ENCODE measurements around the gene KATNBL1. TPM values are rescaled to one million over a fixed set of nuclear protein-coding genes. Genes with fewer than 3 reads are reported as not detected.

The KATNBL1 gene
- total and polyA plus RNA-seq, 10 donors, result 18.4 to 86.3 (median 43.5) TPM

DNA sequence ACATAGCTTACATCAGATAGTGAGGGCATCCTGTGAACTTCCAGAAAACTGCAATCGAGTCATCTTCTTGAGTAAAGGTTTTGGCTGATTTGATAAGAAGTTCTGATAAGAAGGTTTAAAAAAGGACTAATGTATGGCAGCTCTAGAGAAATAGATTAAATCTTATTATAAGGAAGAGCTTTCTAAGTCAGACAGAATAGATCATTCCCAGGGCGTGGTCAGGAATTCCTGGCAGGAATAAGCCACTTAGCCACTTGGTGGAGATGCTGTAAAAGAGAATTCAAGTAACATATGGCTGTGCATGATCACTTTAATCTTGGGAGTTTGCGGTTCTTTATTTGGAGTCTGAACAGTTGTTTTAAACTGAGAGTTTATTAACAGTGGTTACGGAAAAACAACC, 90.6 kb downstream of the KATNBL1 start:
- intact Hi-C loops (cut with DNase I; ENCODE audit: low total_unique reads), result no loop called here
- TF ChIP-seq, protein P1, sequence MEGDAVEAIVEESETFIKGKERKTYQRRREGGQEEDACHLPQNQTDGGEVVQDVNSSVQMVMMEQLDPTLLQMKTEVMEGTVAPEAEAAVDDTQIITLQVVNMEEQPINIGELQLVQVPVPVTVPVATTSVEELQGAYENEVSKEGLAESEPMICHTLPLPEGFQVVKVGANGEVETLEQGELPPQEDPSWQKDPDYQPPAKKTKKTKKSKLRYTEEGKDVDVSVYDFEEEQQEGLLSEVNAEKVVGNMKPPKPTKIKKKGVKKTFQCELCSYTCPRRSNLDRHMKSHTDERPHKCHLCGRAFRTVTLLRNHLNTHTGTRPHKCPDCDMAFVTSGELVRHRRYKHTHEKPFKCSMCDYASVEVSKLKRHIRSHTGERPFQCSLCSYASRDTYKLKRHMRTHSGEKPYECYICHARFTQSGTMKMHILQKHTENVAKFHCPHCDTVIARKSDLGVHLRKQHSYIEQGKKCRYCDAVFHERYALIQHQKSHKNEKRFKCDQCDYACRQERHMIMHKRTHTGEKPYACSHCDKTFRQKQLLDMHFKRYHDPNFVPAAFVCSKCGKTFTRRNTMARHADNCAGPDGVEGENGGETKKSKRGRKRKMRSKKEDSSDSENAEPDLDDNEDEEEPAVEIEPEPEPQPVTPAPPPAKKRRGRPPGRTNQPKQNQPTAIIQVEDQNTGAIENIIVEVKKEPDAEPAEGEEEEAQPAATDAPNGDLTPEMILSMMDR (IDR thresholded peaks at IDR 0.05 in 8 of 11, conservative IDR thresholded peaks at IDR 0.05 in 3 of 11), result no peak
- TF ChIP-seq POLR2AphosphoS5 (IDR thresholded peaks at IDR 0.05) (no peak), POLR2A (IDR thresholded peaks at IDR 0.05) (no peak)
- Histone ChIP-seq H3K4me3 (no peak overlapping the region), H3K9me3 (no peaks in the 10 kb centered on the region), H3K4me1 (no peaks in the 10 kb centered on the region), H3K27me3 (replicated peaks in 1 of 7) (peaks cover 0 to 45% (median 7%) of the 10 kb centered on the region in 7 donors), H3K36me3 (no peaks in the 10 kb centered on the region), H3K27ac (no peak overlapping the region)
- 75 to 83% (median 76%) methylated on average over 4 of the region's 4 CpGs for WGBS, 5 donors
- no peak for DNase-seq

DNA sequence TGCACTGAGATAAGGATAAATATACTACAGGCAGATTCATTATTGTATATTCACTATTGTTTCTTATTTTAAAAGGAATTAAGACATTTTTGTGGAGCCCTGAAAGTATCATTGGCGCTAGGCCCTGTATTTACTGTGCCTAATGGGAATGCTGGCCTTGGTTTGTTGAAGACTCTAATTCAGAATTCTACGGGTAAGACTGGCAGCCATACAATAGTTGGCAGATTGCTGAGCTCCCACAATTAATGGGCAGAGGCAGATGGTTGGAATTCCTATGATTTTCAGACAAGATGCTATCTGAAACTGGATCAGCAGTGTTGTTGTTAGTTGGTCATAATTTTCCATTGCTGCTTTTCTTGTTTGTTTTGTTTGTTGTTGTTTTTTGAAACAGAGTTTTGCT, 93.3 kb downstream of the KATNBL1 start:
- TF ChIP-seq POLR2A (IDR thresholded peaks at IDR 0.05) (no peak), POLR2AphosphoS5 (IDR thresholded peaks at IDR 0.05) (no peak)
- TF ChIP-seq, protein P1 (IDR thresholded peaks at IDR 0.05 in 8 of 11, conservative IDR thresholded peaks at IDR 0.05 in 3 of 11), result no peak
- no peaks in the 10 kb centered on the region for H3K9me3 ChIP-seq
- H3K36me3 ChIP-seq, result no peaks in the 10 kb centered on the region
- no peak overlapping the region for H3K4me3 ChIP-seq
- peaks cover 0 to 52% (median 7%) of the 10 kb centered on the region in 7 donors for H3K27me3 ChIP-seq (replicated peaks in 1 of 7)
- 83 to 94% (median 92%) methylated on average over 2 of the region's 2 CpGs for WGBS, 5 donors
- intact Hi-C loops (cut with DNase I; ENCODE audit: low total_unique reads), result no loop called here
- H3K27ac ChIP-seq, result no peak overlapping the region
- DNase-seq, result no peak
- H3K4me1 ChIP-seq, result no peaks in the 10 kb centered on the region

DNA sequence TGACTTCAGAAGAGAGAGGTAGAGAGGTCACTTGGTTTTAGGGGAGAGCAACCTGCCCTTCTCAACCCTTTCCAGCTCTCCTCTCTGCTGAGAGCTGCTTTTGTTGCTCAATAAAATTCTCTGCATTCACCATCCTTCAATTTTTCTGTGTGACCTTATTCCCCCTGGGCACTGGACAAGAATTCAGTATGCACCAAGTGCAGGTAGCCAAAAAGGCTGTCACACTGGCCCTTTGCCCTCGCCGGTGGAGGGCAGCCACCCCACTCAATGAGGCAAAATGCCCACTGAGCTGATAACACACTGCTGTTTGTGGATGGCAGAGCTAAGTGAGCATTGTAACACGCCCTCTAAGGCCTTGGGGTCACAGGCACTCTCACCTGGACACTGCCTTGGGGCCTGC, 95.2 kb downstream of the KATNBL1 start:
- peaks cover 0 to 48% (median 7%) of the 10 kb centered on the region in 7 donors for H3K27me3 ChIP-seq (replicated peaks in 1 of 7)
- no peak overlapping the region for H3K27ac ChIP-seq
- H3K4me1 ChIP-seq, result no peaks in the 10 kb centered on the region
- no peaks in the 10 kb centered on the region for H3K36me3 ChIP-seq
- no peak overlapping the region for H3K4me3 ChIP-seq
- no peak for DNase-seq
- no peak for TF ChIP-seq POLR2AphosphoS5 (IDR thresholded peaks at IDR 0.05)
- intact Hi-C loops (cut with DNase I; ENCODE audit: low total_unique reads), result no loop called here
- WGBS, 5 donors, result 82 to 89% (median 86%) methylated on average over 3 of the region's 3 CpGs; no CpG with 5 or more reads in 1 of the 5 donors
- H3K9me3 ChIP-seq, result no peaks in the 10 kb centered on the region

DNA sequence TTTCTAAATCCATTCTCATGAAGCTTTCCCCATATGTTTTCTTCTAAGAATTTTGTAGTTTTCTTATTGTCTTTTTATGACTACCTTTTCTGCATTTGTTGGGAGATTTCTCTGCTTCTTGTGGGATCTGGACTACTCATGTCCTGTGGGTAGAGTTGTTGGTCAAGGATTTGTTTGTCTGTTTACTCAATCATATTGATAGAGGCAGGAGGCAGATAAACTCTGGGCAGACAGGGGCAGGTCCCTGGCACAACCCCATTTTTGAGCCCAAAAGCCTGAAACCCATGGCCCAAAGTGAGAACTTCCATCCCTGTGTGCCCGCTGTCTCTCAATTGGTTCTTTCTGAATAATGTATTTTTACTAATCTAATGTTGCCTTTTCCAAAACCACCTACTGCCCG, 95.7 kb downstream of the KATNBL1 start:
- H3K36me3 ChIP-seq, result no peaks in the 10 kb centered on the region
- H3K4me3 ChIP-seq, result no peak overlapping the region
- H3K27ac ChIP-seq, result no peak overlapping the region
- H3K27me3 ChIP-seq (replicated peaks in 1 of 7), result peaks cover 0 to 47% (median 7%) of the 10 kb centered on the region in 7 donors
- 44 to 85% (median 50%) methylated on average over 2 of the region's 2 CpGs for WGBS, 5 donors
- DNase-seq, result no peak
- TF ChIP-seq POLR2AphosphoS5 (IDR thresholded peaks at IDR 0.05), result no peak
- no peak for TF ChIP-seq POLR2A (IDR thresholded peaks at IDR 0.05)
- TF ChIP-seq, protein P1 (IDR thresholded peaks at IDR 0.05 in 8 of 11, conservative IDR thresholded peaks at IDR 0.05 in 3 of 11), result no peak
- no peaks in the 10 kb centered on the region for H3K9me3 ChIP-seq
- no peaks in the 10 kb centered on the region for H3K4me1 ChIP-seq
- intact Hi-C loops (cut with DNase I; ENCODE audit: low total_unique reads), result no loop called here

DNA sequence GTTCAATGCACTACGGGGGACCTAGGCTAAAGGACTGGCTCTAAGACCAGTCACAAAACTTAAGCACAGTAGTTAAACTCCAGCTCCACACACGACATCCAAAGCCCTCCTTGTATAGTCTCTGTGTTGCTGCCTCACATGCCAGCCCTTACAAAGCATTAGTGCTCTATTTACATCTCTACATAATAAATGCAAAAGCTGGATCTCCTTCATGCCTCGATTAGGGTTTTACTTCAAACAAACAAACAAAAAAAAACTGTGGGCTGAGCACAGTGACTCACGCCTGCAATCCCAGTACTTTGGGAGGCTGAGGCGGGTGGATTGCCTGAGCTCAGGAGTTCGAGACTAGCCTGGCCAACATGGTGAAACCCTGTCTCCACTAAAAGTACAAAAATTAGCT, 98.4 kb downstream of the KATNBL1 start:
- H3K4me3 ChIP-seq, result no peak overlapping the region
- no peaks in the 10 kb centered on the region for H3K4me1 ChIP-seq
- WGBS, 5 donors, result 76 to 81% (median 80%) methylated on average over 6 of the region's 6 CpGs
- TF ChIP-seq, protein P1 (IDR thresholded peaks at IDR 0.05 in 8 of 11, conservative IDR thresholded peaks at IDR 0.05 in 3 of 11), result no peak
- TF ChIP-seq POLR2AphosphoS5 (IDR thresholded peaks at IDR 0.05) (no peak), POLR2A (IDR thresholded peaks at IDR 0.05) (no peak)
- H3K27ac ChIP-seq, result no peak overlapping the region
- intact Hi-C loops (cut with DNase I; ENCODE audit: low total_unique reads), result no loop called here
- no peaks in the 10 kb centered on the region for H3K36me3 ChIP-seq
- peaks cover 0 to 29% (median 6%) of the 10 kb centered on the region in 7 donors for H3K27me3 ChIP-seq (replicated peaks in 1 of 7)
- DNase-seq, result no peak
- no peaks in the 10 kb centered on the region for H3K9me3 ChIP-seq

Measured in spleen (tissue), 11 donors.